Neuronal stem cell (in vitro differentiated cells): ENCODE data around the gene TMEM170A.
A peak's percentile ranks its signal among the peaks of the same experiment; 100 is the strongest.

ENCODE experiments used
- DNase-seq: peaks from one replicate; pipeline ENCODE4 v3.0.0-alpha.2; 2013; ENCODE audit warnings: low spot score
- H2AFZ ChIP-seq: one replicate; pipeline ENCODE4 v1.6.1; 2013; ENCODE audit warnings: mild to moderate bottlenecking, low read length, inconsistent platforms
- H2AK5ac ChIP-seq: 2 replicates; pipeline ENCODE4 v1.6.1; 2013; ENCODE audit warnings: low read depth, mild to moderate bottlenecking, inconsistent platforms, low read length, moderate library complexity, mixed read lengths
- H2BK120ac ChIP-seq: 2 replicates; pipeline ENCODE4 v1.6.1; 2013; ENCODE audit warnings: low read depth, mild to moderate bottlenecking, inconsistent platforms, low read length, moderate library complexity, mixed read lengths
- H2BK12ac ChIP-seq: one replicate; pipeline ENCODE4 v1.6.1; 2013; ENCODE audit warnings: low read length, inconsistent platforms
- H2BK15ac ChIP-seq: 2 replicates; pipeline ENCODE4 v1.6.1; 2013; ENCODE audit warnings: mild to moderate bottlenecking, low read length, inconsistent platforms, mixed read lengths
- H2BK5ac ChIP-seq: one replicate; pipeline ENCODE4 v1.6.1; 2013; ENCODE audit warnings: inconsistent platforms, mild to moderate bottlenecking, low read length, moderate library complexity
- H3K14ac ChIP-seq: one replicate; pipeline ENCODE4 v1.6.1; 2013; ENCODE audit warnings: low read length, inconsistent platforms
- H3K18ac ChIP-seq: 2 replicates; pipeline ENCODE4 v1.6.1; 2013; ENCODE audit warnings: low read length, inconsistent platforms
- H3K23ac ChIP-seq: 2 replicates; pipeline ENCODE4 v1.6.1; 2013; ENCODE audit warnings: low read depth, mild to moderate bottlenecking, mixed read lengths, low read length, inconsistent platforms; ENCODE audit not compliant: poor library complexity
- H3K27ac ChIP-seq: replicated peaks from 3 replicates; pipeline ENCODE4 v1.5.1; 2013; ENCODE audit warnings: low read length, inconsistent platforms
- H3K27me3 ChIP-seq, 3 experiments: 2 replicates each; pipeline ENCODE4 v1.6.1; 2013; ENCODE audit warnings: low read length in 3 of 3, mild to moderate bottlenecking in 2 of 3, inconsistent platforms in 1 of 3, low read depth in 1 of 3, mixed read lengths in 1 of 3, moderate library complexity in 1 of 3; ENCODE audit not compliant: control insufficient read depth in 3 of 3, insufficient read depth in 3 of 3
- H3K36me3 ChIP-seq, 2 donors: replicated peaks in 1 of 2; 2 replicates each; pipeline ENCODE4 v1.6.1; 2013; ENCODE audit warnings: low read length in 2 of 2; ENCODE audit not compliant: control insufficient read depth in 2 of 2, insufficient read depth in 2 of 2
- H3K4ac ChIP-seq: 2 replicates; pipeline ENCODE4 v1.6.1; 2013; ENCODE audit warnings: inconsistent platforms, mild to moderate bottlenecking, low read length, moderate library complexity
- H3K4me1 ChIP-seq, 2 donors: 1 replicate in 1 of 2; 2 replicates in 1 of 2; pipeline ENCODE4 v1.6.1; 2013; ENCODE audit warnings: low read length in 2 of 2, low read depth in 1 of 2; ENCODE audit not compliant: control insufficient read depth in 2 of 2, insufficient read depth in 1 of 2
- H3K4me2 ChIP-seq: one replicate; pipeline ENCODE4 v1.6.1; 2013; ENCODE audit warnings: mild to moderate bottlenecking, low read length, inconsistent platforms; ENCODE audit not compliant: insufficient read depth, poor library complexity, severe bottlenecking
- H3K4me3 ChIP-seq, 2 donors: 2 replicates each; pipeline ENCODE4 v1.5.1; 2013; ENCODE audit warnings: low read length in 2 of 2, mild to moderate bottlenecking in 2 of 2, inconsistent platforms in 1 of 2, moderate library complexity in 1 of 2
- H3K79me1 ChIP-seq: one replicate; pipeline ENCODE4 v1.6.1; 2013; ENCODE audit warnings: low read depth, mild to moderate bottlenecking, inconsistent platforms, low read length, moderate library complexity
- H3K9ac ChIP-seq: one replicate; pipeline ENCODE4 v1.6.1; 2013; ENCODE audit warnings: mild to moderate bottlenecking, low read depth, low read length, inconsistent platforms; ENCODE audit not compliant: poor library complexity
- H3K9me3 ChIP-seq, 2 donors: replicated peaks in 1 of 2; 2 replicates each; pipeline versions ENCODE3 to v1.6.1; 2013; ENCODE audit warnings: low read length in 2 of 2, mild to moderate bottlenecking in 2 of 2, inconsistent platforms in 1 of 2, low read depth in 1 of 2, mixed read lengths in 1 of 2, moderate library complexity in 1 of 2; ENCODE audit not compliant: control insufficient read depth in 2 of 2, insufficient read depth in 1 of 2
- H4K8ac ChIP-seq: one replicate; pipeline ENCODE4 v1.6.1; 2013; ENCODE audit warnings: low read depth, mild to moderate bottlenecking, inconsistent platforms, low read length, moderate library complexity
- H4K91ac ChIP-seq: one replicate; pipeline ENCODE4 v1.6.1; 2013; ENCODE audit warnings: low read length, low read depth, mild to moderate bottlenecking, inconsistent platforms; ENCODE audit not compliant: poor library complexity
- WGBS, 2 donors: extraction: QIAGEN DNeasy Blood & Tissue Kit; methylation state at CpG; one replicate each; pipeline ENCODE4 v1.1.7; 2013; ENCODE audit warnings: missing lambda C conversion rate in 2 of 2, mixed read lengths in 1 of 2; ENCODE audit not compliant: insufficient read length in 2 of 2, insufficient replicate concordance in 1 of 2; ENCODE audit errors: extremely low coverage in 2 of 2; 5-methylcytosine and 5-hydroxymethylcytosine counted together

TMEM170A gene

GRCh38 chr16:75459691-75460090 is 4.8 kb downstream of the TMEM170A start:
- peaks cover 13% of the 10 kb centered on the region for H3K79me1 ChIP-seq
- no CpG with 5 or more reads among the region's 4 CpGs for WGBS, 2 donors
- peak overlapping the region; percentile 31 for H3K14ac ChIP-seq
- H3K36me3 ChIP-seq: peaks cover 2 to 25% of the 10 kb centered on the region in 2 donors
- H3K27me3 ChIP-seq: no peaks in the 10 kb centered on the region
- peak overlapping the region; percentile 32 for H2AK5ac ChIP-seq
- no peak overlapping the region for H3K4ac ChIP-seq
- H4K91ac ChIP-seq: no peak overlapping the region
- H3K27ac ChIP-seq: no peak overlapping the region
- no peak overlapping the region for H3K18ac ChIP-seq
- no peak overlapping the region for H3K4me3 ChIP-seq
- H2AFZ ChIP-seq: no peak overlapping the region
- H3K9me3 ChIP-seq: peaks cover 0 to 2% of the 10 kb centered on the region in 2 donors
- no peak overlapping the region for H2BK12ac ChIP-seq
- H2BK120ac ChIP-seq: no peak overlapping the region
- peaks cover 4 to 16% of the 10 kb centered on the region in 2 donors for H3K4me1 ChIP-seq
- H3K9ac ChIP-seq: peak overlapping the region; percentile 44
- no peak overlapping the region for H2BK5ac ChIP-seq
- DNase-seq: no peak
- H2BK15ac ChIP-seq: peak overlapping the region; percentile 45
- no peak overlapping the region for H4K8ac ChIP-seq
- no peak overlapping the region for H3K4me2 ChIP-seq
- no peak overlapping the region for H3K23ac ChIP-seq

DNA sequence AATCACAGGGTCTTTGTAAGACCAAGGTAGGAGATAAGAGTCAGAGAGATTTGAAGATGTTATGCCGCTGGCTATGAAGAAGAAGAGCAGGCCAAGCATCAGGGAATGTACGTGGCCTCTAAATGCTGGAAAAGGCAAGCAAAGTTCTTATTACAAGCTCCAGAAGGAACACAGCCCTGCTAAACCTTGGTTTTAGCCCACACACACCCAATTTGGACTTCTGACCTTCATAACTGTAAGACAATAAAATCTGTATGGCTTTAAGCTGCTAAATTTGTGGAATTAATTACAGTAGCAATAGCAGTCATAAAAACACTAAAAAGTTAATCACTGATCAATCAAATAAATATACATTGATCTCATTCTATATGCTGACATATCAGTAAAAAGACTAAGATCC is 6.0 kb downstream of the TMEM170A start:
- Histone ChIP-seq H3K4me1 (peaks cover 4 to 16% of the 10 kb centered on the region in 2 donors), H2AFZ (no peak overlapping the region), H2BK120ac (no peak overlapping the region), H3K36me3 (peaks cover 2 to 29% of the 10 kb centered on the region in 2 donors), H3K27ac (no peak overlapping the region), H2BK12ac (no peak overlapping the region), H4K8ac (no peak overlapping the region), H3K14ac (no peak overlapping the region), H3K9ac (no peak overlapping the region), H3K4me3 (no peak overlapping the region), H3K9me3 (peaks cover 0 to 2% of the 10 kb centered on the region in 2 donors), H3K27me3 (no peaks in the 10 kb centered on the region), H2AK5ac (no peak overlapping the region), H3K4me2 (no peak overlapping the region), H3K4ac (no peak overlapping the region), H3K18ac (no peak overlapping the region), H3K79me1 (peaks cover 11% of the 10 kb centered on the region), H4K91ac (no peak overlapping the region), H3K23ac (no peak overlapping the region), H2BK5ac (no peak overlapping the region), H2BK15ac (no peak overlapping the region)
- WGBS, 2 donors: no CpG with 5 or more reads among the region's 2 CpGs
- DNase-seq: no peak

GRCh38 chr16:75458029-75458428 is 6.5 kb downstream of the TMEM170A start:
- H2BK5ac ChIP-seq: no peak overlapping the region
- no peak overlapping the region for H3K4me3 ChIP-seq
- H3K4ac ChIP-seq: no peak overlapping the region
- peaks cover 2 to 32% of the 10 kb centered on the region in 2 donors for H3K36me3 ChIP-seq
- no peak overlapping the region for H3K14ac ChIP-seq
- H2AK5ac ChIP-seq: no peak overlapping the region
- peaks cover 4 to 16% of the 10 kb centered on the region in 2 donors for H3K4me1 ChIP-seq
- H3K27ac ChIP-seq: no peak overlapping the region
- no peak overlapping the region for H2BK12ac ChIP-seq
- H2AFZ ChIP-seq: no peak overlapping the region
- DNase-seq: no peak
- H2BK120ac ChIP-seq: no peak overlapping the region
- H3K79me1 ChIP-seq: peaks cover 12% of the 10 kb centered on the region
- no peaks in the 10 kb centered on the region for H3K27me3 ChIP-seq
- no peak overlapping the region for H2BK15ac ChIP-seq
- no peak overlapping the region for H4K8ac ChIP-seq
- H3K9me3 ChIP-seq: peaks cover 0 to 2% of the 10 kb centered on the region in 2 donors
- WGBS, 2 donors: no CpG with 5 or more reads among the region's 4 CpGs
- H4K91ac ChIP-seq: no peak overlapping the region
- no peak overlapping the region for H3K9ac ChIP-seq
- no peak overlapping the region for H3K23ac ChIP-seq
- H3K18ac ChIP-seq: no peak overlapping the region
- H3K4me2 ChIP-seq: no peak overlapping the region

DNA sequence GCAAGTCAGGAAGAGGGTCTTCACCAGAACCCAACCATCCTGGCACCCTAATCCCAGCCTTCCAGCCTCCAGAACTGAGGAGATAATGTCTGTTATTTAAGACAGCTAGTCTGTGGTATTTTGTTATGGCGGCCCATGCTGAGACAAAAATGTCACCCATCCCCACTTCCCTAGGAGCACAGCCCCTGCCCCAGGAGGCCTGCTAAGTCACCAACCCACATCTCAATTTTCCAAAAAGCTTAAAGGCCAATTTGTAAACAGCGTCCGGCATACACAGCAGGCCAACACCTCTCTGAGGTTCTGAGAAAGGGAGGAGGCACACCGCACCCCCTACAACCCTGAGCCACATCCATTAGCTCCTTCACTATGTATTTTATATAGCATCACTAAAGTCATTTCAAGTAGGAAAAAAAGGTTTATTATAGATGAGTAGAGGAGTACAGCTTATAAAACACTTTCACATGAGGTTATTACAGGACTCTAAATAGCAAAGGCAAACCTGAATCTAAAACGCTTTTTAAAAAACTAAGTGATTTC is 6.9 kb downstream of the TMEM170A start:
- H3K14ac ChIP-seq: no peak overlapping the region
- no peak overlapping the region for H3K4me3 ChIP-seq
- no peak overlapping the region for H2BK12ac ChIP-seq
- H3K18ac ChIP-seq: no peak overlapping the region
- DNase-seq: no peak
- no peak overlapping the region for H2BK5ac ChIP-seq
- no peak overlapping the region for H2BK15ac ChIP-seq
- H4K8ac ChIP-seq: no peak overlapping the region
- no peak overlapping the region for H3K23ac ChIP-seq
- H4K91ac ChIP-seq: no peak overlapping the region
- peaks cover 2 to 16% of the 10 kb centered on the region in 2 donors for H3K4me1 ChIP-seq
- no peak overlapping the region for H2AK5ac ChIP-seq
- H2AFZ ChIP-seq: no peak overlapping the region
- H3K4me2 ChIP-seq: no peak overlapping the region
- no peak overlapping the region for H3K9ac ChIP-seq
- peaks cover 0 to 2% of the 10 kb centered on the region in 2 donors for H3K9me3 ChIP-seq
- H2BK120ac ChIP-seq: no peak overlapping the region
- no CpG with 5 or more reads among the region's 5 CpGs for whole genome bisulfite sequencing, 2 donors
- H3K27ac ChIP-seq: no peak overlapping the region
- H3K36me3 ChIP-seq: peaks cover 2 to 36% of the 10 kb centered on the region in 2 donors
- H3K79me1 ChIP-seq: peaks cover 13% of the 10 kb centered on the region
- no peaks in the 10 kb centered on the region for H3K27me3 ChIP-seq
- no peak overlapping the region for H3K4ac ChIP-seq
